SH-SY5Y (cell line): ENCODE data around the gene CHRNB2.

Experiments
- GATA2 ChIP-seq: IDR thresholded peaks from 2 replicates; pipeline ENCODE4 v1.6.1; 2011; ENCODE audit warnings: mild to moderate bottlenecking, low read depth, low read length
- GATA3 ChIP-seq: IDR thresholded peaks from 2 replicates; pipeline ENCODE4 v1.6.1; 2011; ENCODE audit warnings: low read depth, mild to moderate bottlenecking, low read length, moderate library complexity

GRCh38 chr1:154559466-154560044 lies 8.0 kb upstream of the CHRNB2 start:
- TF ChIP-seq GATA3 (no peak), GATA2 (no peak)
